ENCODE measurements around the gene STK38. TPM values are rescaled to one million over a fixed set of nuclear protein-coding genes. Genes with fewer than 3 reads are reported as not detected.
A peak's percentile ranks its signal among the peaks of the same experiment; 100 is the strongest.

The STK38 gene
- total RNA-seq, 1 donor from 2014 or later: 51.6 TPM

DNA sequence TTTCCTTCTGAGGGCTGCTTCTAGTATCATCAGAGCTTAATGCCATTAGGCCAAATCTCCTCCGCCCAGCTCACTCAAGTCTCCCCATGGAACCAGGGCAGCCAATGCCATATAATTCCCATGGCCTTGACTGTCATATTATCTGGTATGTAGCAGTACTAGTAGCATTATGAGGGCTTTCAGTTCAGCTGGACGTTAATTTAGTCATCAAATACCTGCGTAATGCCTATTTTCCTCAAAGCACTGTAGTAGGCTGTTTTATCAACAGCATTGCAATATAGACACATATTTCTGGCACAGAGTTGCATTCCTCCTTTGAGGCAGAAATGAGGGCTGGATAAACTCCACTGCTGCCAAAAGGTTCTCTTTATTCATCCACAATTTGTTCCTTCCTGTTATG is 102.8 kb downstream of the STK38 start:
- Mint-ChIP-seq H3K36me3 (ENCODE audit: unreplicated experiment) (peaks cover 8% of the 10 kb centered on the region), H3K27ac (ENCODE audit: unreplicated experiment) (peak overlapping the region; percentile 95), H3K27me3 (ENCODE audit: unreplicated experiment) (no peaks in the 10 kb centered on the region), H3K4me1 (ENCODE audit: unreplicated experiment) (peaks cover 41% of the 10 kb centered on the region), H3K9me3 (ENCODE audit: unreplicated experiment) (no peaks in the 10 kb centered on the region), H3K4me3 (ENCODE audit: unreplicated experiment) (peak overlapping the region; percentile 95)
- TF ChIP-seq, protein P1, sequence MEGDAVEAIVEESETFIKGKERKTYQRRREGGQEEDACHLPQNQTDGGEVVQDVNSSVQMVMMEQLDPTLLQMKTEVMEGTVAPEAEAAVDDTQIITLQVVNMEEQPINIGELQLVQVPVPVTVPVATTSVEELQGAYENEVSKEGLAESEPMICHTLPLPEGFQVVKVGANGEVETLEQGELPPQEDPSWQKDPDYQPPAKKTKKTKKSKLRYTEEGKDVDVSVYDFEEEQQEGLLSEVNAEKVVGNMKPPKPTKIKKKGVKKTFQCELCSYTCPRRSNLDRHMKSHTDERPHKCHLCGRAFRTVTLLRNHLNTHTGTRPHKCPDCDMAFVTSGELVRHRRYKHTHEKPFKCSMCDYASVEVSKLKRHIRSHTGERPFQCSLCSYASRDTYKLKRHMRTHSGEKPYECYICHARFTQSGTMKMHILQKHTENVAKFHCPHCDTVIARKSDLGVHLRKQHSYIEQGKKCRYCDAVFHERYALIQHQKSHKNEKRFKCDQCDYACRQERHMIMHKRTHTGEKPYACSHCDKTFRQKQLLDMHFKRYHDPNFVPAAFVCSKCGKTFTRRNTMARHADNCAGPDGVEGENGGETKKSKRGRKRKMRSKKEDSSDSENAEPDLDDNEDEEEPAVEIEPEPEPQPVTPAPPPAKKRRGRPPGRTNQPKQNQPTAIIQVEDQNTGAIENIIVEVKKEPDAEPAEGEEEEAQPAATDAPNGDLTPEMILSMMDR (IDR thresholded peaks at IDR 0.05): no peak
- no peak for DNase-seq (ENCODE audit: extremely low spot score, unreplicated experiment)

Other genes with a start within 250 kb of the STK38 start
- not detected in 2 replicates for gene BNIP5, start 210.6 kb downstream of the STK38 start, total RNA-seq
- 0.24 and 0.59 TPM in 2 replicates for gene ETV7, start 159.8 kb downstream of the STK38 start, total RNA-seq
- gene PXT1, start 104.6 kb downstream of the STK38 start, total RNA-seq: not detected in 2 replicates
- gene KCTD20, start 104.5 kb downstream of the STK38 start, total RNA-seq: 76.3 and 82.5 TPM in 2 replicates
- gene SRSF3, start 46.9 kb upstream of the STK38 start, total RNA-seq: 209 and 216 TPM in 2 replicates
- gene CDKN1A, start 131.2 kb upstream of the STK38 start, total RNA-seq: 161 and 201 TPM in 2 replicates
- gene RAB44, start 150.3 kb upstream of the STK38 start, total RNA-seq: not detected in 2 replicates